ENCODE measurements around the gene TXNRD1.
"Not testable (repeated sequence)": the region's sequence is repeated elsewhere in the genome, so short reads cannot be mapped to it uniquely, and the experiment has no call there.

Gene TXNRD1

GRCh38 chr12:104312654-104313053 is 97.1 kb downstream of the TXNRD1 start:
- H3K27ac Mint-ChIP-seq, result no peak overlapping the region
- H3K4me1 Mint-ChIP-seq, result peaks cover 13% of the 10 kb centered on the region
- no peaks in the 10 kb centered on the region for H3K9me3 Mint-ChIP-seq
- H3K27me3 Mint-ChIP-seq, result no peaks in the 10 kb centered on the region
- ATAC-seq (no peak), DNase-seq (no peak)
- no peak overlapping the region for H3K4me3 Mint-ChIP-seq

GRCh38 chr12:104313568-104314241 is 98.1 kb downstream of the TXNRD1 start:
- H3K9me3 Mint-ChIP-seq, result no peaks in the 10 kb centered on the region
- H3K4me3 Mint-ChIP-seq, result no peak overlapping the region
- DNase-seq (no peak), ATAC-seq (no peak)
- H3K4me1 Mint-ChIP-seq, result peaks cover 12% of the 10 kb centered on the region
- no peaks in the 10 kb centered on the region for H3K27me3 Mint-ChIP-seq
- H3K27ac Mint-ChIP-seq, result peak overlapping the region in 1 of 2 donors; percentile 47

GRCh38 chr12:104314242-104314614 is 98.6 kb downstream of the TXNRD1 start:
- H3K27ac Mint-ChIP-seq, result no peak overlapping the region
- H3K27me3 Mint-ChIP-seq, result no peaks in the 10 kb centered on the region
- ATAC-seq (no peak), DNase-seq (no peak)
- H3K9me3 Mint-ChIP-seq, result no peaks in the 10 kb centered on the region
- no peak overlapping the region for H3K4me3 Mint-ChIP-seq
- peaks cover 12% of the 10 kb centered on the region for H3K4me1 Mint-ChIP-seq

- DNase-seq, result no peak
- ATAC-seq, result no peak
- Mint-ChIP-seq H3K4me3 (no peak overlapping the region), H3K9me3 (no peaks in the 10 kb centered on the region), H3K27ac (peak overlapping the region in 1 of 2 donors; percentile 54), H3K27me3 (no peaks in the 10 kb centered on the region), H3K4me1 (peaks cover 6% of the 10 kb centered on the region)
Measured at GRCh38 chr12:104315326-104316224, 100.0 kb downstream of the TXNRD1 start.

- no peaks in the 10 kb centered on the region for H3K27me3 Mint-ChIP-seq
- peaks cover 6% of the 10 kb centered on the region for H3K4me1 Mint-ChIP-seq
- no peaks in the 10 kb centered on the region for H3K9me3 Mint-ChIP-seq
- no peak overlapping the region for H3K4me3 Mint-ChIP-seq
- no peak for DNase-seq
- no peak overlapping the region for H3K27ac Mint-ChIP-seq
- no peak for ATAC-seq
Measured at GRCh38 chr12:104316936-104317335, 101.4 kb downstream of the TXNRD1 start.

GRCh38 chr12:104317538-104318210 is 102.1 kb downstream of the TXNRD1 start:
- Mint-ChIP-seq H3K4me1 (peaks cover 6% of the 10 kb centered on the region), H3K27me3 (no peaks in the 10 kb centered on the region), H3K4me3 (no peak overlapping the region), H3K27ac (no peak overlapping the region), H3K9me3 (no peaks in the 10 kb centered on the region)
- no peak for DNase-seq
- no peak for ATAC-seq

- H3K4me1 Mint-ChIP-seq, result peaks cover under 1% of the 10 kb centered on the region
- no peaks in the 10 kb centered on the region for H3K9me3 Mint-ChIP-seq
- H3K4me3 Mint-ChIP-seq, result no peak overlapping the region
- ATAC-seq (no peak), DNase-seq (no peak)
- no peaks in the 10 kb centered on the region for H3K27me3 Mint-ChIP-seq
- H3K27ac Mint-ChIP-seq, result peak overlapping the region in 1 of 2 donors; percentile 65
Measured at GRCh38 chr12:104319028-104319427, 103.4 kb downstream of the TXNRD1 start.

GRCh38 chr12:104319918-104320626 is 104.5 kb downstream of the TXNRD1 start:
- H3K27ac Mint-ChIP-seq, result peak overlapping the region in 1 of 2 donors; percentile 13
- no peak for ATAC-seq
- no peaks in the 10 kb centered on the region for H3K4me1 Mint-ChIP-seq
- H3K4me3 Mint-ChIP-seq, result no peak overlapping the region
- no peaks in the 10 kb centered on the region for H3K27me3 Mint-ChIP-seq
- DNase-seq, result no peak
- H3K9me3 Mint-ChIP-seq, result no peaks in the 10 kb centered on the region

- no peaks in the 10 kb centered on the region for H3K27me3 Mint-ChIP-seq
- DNase-seq, result no peak
- H3K27ac Mint-ChIP-seq, result no peak overlapping the region
- H3K9me3 Mint-ChIP-seq, result no peaks in the 10 kb centered on the region
- no peak overlapping the region for H3K4me3 Mint-ChIP-seq
- H3K4me1 Mint-ChIP-seq, result no peaks in the 10 kb centered on the region
- ATAC-seq, result no peak
Measured at GRCh38 chr12:104320627-104321024, 105.0 kb downstream of the TXNRD1 start.

- ATAC-seq, result no peak
- Mint-ChIP-seq H3K9me3 (no peaks in the 10 kb centered on the region), H3K27me3 (no peaks in the 10 kb centered on the region), H3K4me3 (no peak overlapping the region), H3K27ac (peak overlapping the region in 1 of 2 donors; percentile 14), H3K4me1 (no peaks in the 10 kb centered on the region)
- no peak for DNase-seq
Measured at GRCh38 chr12:104321949-104322348, 106.4 kb downstream of the TXNRD1 start.

GRCh38 chr12:104322533-104322932 is 107.0 kb downstream of the TXNRD1 start:
- H3K27me3 Mint-ChIP-seq, DNase-seq, H3K4me1 Mint-ChIP-seq, ATAC-seq, H3K9me3 Mint-ChIP-seq, H3K4me3 Mint-ChIP-seq, H3K27ac Mint-ChIP-seq: not testable (repeated sequence)

- no peak for DNase-seq
- H3K4me1 Mint-ChIP-seq, result no peaks in the 10 kb centered on the region
- H3K27ac Mint-ChIP-seq, result no peak overlapping the region
- no peaks in the 10 kb centered on the region for H3K9me3 Mint-ChIP-seq
- no peak for ATAC-seq
- H3K4me3 Mint-ChIP-seq, result no peak overlapping the region
- no peaks in the 10 kb centered on the region for H3K27me3 Mint-ChIP-seq
Measured at GRCh38 chr12:104323899-104324298, 108.3 kb downstream of the TXNRD1 start.

- not testable (repeated sequence) for DNase-seq, ATAC-seq, H3K27ac Mint-ChIP-seq, H3K4me1 Mint-ChIP-seq, H3K4me3 Mint-ChIP-seq, H3K9me3 Mint-ChIP-seq, H3K27me3 Mint-ChIP-seq
Measured at GRCh38 chr12:104328278-104328677, 112.7 kb downstream of the TXNRD1 start.

GRCh38 chr12:104328790-104329189 is 113.2 kb downstream of the TXNRD1 start:
- no peak for ATAC-seq

GRCh38 chr12:104329707-104330532 is 114.3 kb downstream of the TXNRD1 start:
- no peak for DNase-seq
- Mint-ChIP-seq H3K27me3 (no peaks in the 10 kb centered on the region), H3K4me1 (no peaks in the 10 kb centered on the region), H3K4me3 (no peak overlapping the region), H3K9me3 (no peaks in the 10 kb centered on the region), H3K27ac (no peak overlapping the region)
- ATAC-seq, result no peak

More at GRCh38 chr12:104328790-104329189, 113.2 kb downstream of the TXNRD1 start:
- DNase-seq, result no peak
- H3K4me3 Mint-ChIP-seq, result no peak overlapping the region
- H3K9me3 Mint-ChIP-seq, result no peaks in the 10 kb centered on the region
- H3K27me3 Mint-ChIP-seq, result no peaks in the 10 kb centered on the region
- H3K4me1 Mint-ChIP-seq, result no peaks in the 10 kb centered on the region
- no peak overlapping the region for H3K27ac Mint-ChIP-seq
